ENCODE data around the gene FGF1.

FGF1 gene

GRCh38 chr5:142696379-142696778, 10.5 kb upstream of the FGF1 start:
- no peak for DNase-seq (ENCODE audit: low spot score)

- DNase-seq (ENCODE audit: low spot score): no peak
Observed at GRCh38 chr5:142694092-142694856, 8.4 kb upstream of the FGF1 start.

DNA sequence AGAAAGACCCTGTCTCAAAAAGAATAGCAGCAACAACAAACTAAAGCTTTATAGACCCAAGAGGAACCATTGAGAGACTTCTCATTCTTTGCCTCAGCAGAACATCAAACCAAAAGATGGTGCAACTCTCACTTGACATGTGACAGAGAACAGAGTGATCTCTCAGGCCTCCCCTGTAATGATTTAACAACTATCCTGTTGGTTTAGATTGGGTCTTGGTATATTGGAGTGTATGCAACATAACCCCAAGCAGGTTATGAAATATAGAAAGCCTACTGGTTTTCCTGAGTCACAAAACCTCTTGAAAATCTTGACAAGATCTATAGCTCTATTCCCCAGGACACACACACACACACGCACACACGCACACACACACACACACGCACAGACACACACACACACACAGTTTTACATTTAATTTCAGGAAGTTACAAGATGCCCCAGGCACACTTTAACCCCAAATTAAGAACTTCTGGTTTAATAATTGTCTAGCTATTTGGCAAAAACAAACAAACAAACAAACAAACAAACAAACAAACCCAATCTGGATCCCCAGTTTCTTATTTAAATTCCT, 6.5 kb upstream of the FGF1 start:
- DNase-seq (ENCODE audit: low spot score): no peak

DNA sequence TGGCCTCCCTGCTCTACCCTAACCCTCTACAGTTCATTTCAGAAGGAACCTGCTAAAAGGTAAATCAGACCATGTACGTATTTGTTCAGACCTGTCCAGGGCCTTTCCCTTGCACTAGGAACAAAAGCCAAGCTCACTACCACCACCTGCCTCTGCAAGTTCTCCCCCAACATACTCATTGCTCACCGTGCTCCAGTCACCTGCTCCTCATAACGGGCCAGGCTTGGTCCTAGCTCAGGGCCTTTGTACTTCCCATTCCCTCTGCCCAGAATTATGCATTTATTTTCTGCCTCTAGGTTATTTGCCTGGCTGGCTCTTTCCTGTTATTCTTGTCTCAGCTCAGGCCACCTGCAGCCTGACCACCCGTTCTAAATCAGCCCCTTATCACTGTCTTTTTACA, 4.8 kb upstream of the FGF1 start:
- no peak for DNase-seq (ENCODE audit: low spot score)

DNA sequence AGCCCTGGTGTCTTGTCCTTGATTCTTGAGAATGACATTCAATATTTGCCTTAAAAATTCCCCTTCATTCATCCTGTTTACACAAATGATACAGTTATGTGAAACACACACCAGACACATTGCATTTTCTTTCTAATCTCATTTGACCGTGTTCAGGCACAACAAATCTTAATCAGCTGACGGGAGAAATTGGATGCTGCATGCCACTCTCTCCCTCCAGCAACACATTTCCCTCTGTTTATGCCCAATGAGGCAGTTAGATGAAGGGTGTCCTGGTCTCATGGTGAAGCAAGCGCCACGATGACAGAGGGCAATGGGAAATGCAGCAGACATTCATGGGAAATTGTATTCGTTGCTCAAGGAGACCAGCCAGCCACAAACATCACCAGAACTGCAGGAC, 3.2 kb upstream of the FGF1 start:
- no peak for DNase-seq (ENCODE audit: low spot score)

GRCh38 chr5:142688281-142688989, 2.5 kb upstream of the FGF1 start:
- no peak for DNase-seq (ENCODE audit: low spot score)

DNA sequence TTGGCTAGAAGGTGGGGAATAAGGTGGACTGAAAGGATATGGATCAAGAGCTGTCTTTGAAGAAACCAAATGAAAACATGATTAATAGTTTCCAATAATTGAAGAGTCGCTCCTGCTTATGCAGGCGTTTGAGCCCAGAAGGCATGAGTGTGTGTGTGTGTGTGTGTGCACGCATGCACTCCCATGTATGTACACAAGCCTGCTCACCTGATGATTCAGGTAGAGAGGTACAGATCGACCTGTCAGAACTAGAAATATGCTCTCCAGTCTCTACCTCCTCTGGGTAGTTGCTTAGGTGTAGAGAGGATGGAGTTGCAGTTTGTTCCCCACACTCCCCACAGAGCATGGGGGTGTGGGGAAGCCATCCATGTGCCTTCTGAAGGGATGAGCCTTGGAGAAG, 1.1 kb upstream of the FGF1 start:
- DNase-seq (ENCODE audit: low spot score): no peak

GRCh38 chr5:142686210-142686734, 382 bp upstream of the FGF1 start:
- DNase-seq (ENCODE audit: low spot score): no peak

- peak; percentile 97 for DNase-seq (ENCODE audit: low spot score)
Observed at GRCh38 chr5:142684508-142685041, 1.3 kb downstream of the FGF1 start.

GRCh38 chr5:142683881-142684505, 1.9 kb downstream of the FGF1 start:
- DNase-seq (ENCODE audit: low spot score): no peak

- DNase-seq (ENCODE audit: low spot score): no peak
Observed at GRCh38 chr5:142683116-142683515, 2.8 kb downstream of the FGF1 start.

DNA sequence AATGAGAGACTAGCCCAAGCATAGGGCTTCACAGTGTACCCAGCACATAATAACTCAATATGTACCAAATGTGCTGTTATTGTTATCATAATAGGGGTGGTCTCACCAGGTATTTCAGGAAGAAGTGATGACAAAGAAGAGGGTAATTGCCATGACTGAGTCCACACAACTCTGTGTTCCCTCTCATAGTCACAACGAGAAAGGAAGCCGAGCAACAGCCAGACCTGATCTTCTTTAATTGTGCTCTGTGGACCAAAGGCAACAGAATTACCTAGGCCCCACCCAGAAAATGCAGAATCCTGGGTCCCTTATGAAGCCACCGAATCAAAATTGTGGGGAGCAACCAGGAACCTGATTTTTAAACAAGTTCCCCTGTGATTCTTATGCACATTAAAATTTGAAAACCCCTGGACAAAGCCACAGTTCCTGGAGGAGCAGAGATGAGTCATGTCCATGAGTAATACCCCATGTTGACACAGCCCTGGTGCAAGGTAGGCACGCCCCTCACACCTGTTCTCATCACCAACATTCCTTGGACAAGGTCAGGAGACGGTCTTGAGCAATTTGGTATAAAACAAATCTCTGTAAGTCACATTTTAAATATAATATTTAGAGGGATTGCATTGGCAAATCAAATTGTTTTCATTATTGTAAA, 5.2 kb downstream of the FGF1 start:
- no peak for DNase-seq (ENCODE audit: low spot score)

DNA sequence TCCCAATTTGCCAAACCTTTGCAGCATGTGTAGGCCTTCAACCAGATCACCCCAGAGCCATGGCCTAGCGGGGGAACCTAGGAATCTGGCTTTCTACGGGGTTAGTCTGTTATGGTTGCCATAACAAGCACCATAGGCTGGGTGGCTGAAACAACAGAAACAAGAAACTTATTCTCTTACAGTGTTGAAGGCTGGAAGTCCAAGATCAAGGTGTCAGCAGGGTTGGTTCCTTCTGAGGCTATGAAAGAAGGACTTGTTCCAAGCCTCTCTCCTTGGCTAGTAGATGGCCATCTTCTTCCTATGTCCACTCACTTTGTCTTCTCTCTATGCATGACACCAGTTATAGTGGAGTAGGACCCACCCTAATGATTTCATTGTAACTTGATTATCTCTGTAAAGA, 6.1 kb downstream of the FGF1 start:
- no peak for DNase-seq (ENCODE audit: low spot score)

DNA sequence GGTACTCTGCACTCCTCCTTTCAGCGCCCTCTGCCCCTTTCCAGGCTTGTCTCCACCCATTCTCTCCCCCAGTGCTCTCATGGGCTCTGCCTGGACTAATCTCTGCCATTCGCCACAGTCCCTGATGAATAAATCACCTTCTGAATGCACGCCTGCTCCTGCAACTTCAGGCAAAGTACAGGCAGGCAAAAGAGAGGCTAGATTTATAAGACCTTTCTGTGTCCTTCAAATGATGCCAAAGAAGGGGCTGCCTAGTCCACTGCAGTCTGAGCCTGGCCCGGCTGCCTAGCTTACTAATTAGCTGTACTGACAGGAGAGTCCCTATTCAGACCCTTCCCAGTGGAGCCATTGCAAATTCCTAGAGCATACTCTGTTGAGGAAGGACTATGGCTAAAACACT, 7.4 kb downstream of the FGF1 start:
- DNase-seq (ENCODE audit: low spot score): no peak

- no peak for DNase-seq (ENCODE audit: low spot score)
Observed at GRCh38 chr5:142677198-142677597, 8.7 kb downstream of the FGF1 start.

GRCh38 chr5:142676318-142676717, 9.6 kb downstream of the FGF1 start:
- no peak for DNase-seq (ENCODE audit: low spot score)

- DNase-seq (ENCODE audit: low spot score): no peak
Observed at GRCh38 chr5:142674531-142675469, 11.1 kb downstream of the FGF1 start.

- no peak for DNase-seq (ENCODE audit: low spot score)
Observed at GRCh38 chr5:142671801-142672200, 14.1 kb downstream of the FGF1 start.

- DNase-seq (ENCODE audit: low spot score): no peak
Observed at GRCh38 chr5:142671266-142671665, 14.6 kb downstream of the FGF1 start.

GRCh38 chr5:142670804-142671203, 15.1 kb downstream of the FGF1 start:
- no peak for DNase-seq (ENCODE audit: low spot score)

DNA sequence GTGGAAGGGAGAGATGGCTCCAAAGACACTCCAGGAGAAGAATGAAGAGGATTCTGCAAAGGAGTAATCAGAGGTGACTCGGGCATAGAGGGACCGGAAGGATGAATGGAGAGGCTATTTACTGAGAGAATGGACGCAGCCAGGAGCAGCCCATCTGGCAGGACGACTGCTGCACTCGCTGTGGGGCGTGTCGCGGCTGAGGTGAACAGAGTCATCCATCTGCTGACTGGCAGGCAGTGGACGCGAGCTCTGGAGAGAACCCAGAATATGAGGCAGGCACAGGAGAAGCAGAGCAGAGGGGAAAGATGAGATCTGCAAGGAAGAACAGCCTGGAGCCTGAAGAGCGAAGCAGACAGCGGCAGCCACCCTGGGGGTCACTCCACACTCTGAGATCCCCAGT, 16.4 kb downstream of the FGF1 start:
- no peak for DNase-seq (ENCODE audit: low spot score)
